ENCODE data around the gene GATAD2B. TPM values are rescaled to one million over a fixed set of nuclear protein-coding genes. Genes with fewer than 3 reads are reported as not detected.
A peak's percentile ranks its signal among the peaks of the same experiment; 100 is the strongest.

GATAD2B gene
- total and polyA plus RNA-seq, 10 donors = 3.7 to 68.1 (median 47.6) TPM

- Histone ChIP-seq H3K4me3 (peak overlapping the region; percentile 62 to 83 (median 69)), H3K27me3 (replicated peaks in 1 of 7) (no peaks in the 10 kb centered on the region), H3K9me3 (no peaks in the 10 kb centered on the region), H3K27ac (peak overlapping the region; percentile 95 to 98 (median 96)), H3K36me3 (peaks cover 0 to 9% (median 2%) of the 10 kb centered on the region in 6 donors), H3K4me1 (peaks cover 31 to 73% (median 50%) of the 10 kb centered on the region in 6 donors)
- DNase-seq = peak; percentile 86
- no peak for TF ChIP-seq POLR2A (IDR thresholded peaks at IDR 0.05)
- no peak for TF ChIP-seq CTCF (IDR thresholded peaks at IDR 0.05 in 8 of 11, conservative IDR thresholded peaks at IDR 0.05 in 3 of 11)
- no peak for TF ChIP-seq POLR2AphosphoS5 (IDR thresholded peaks at IDR 0.05)
- WGBS, 5 donors = 0 to 4% (median 2%) methylated on average over 8 of the region's 8 CpGs
- intact Hi-C loops (cut with DNase I; ENCODE audit: low total_unique reads) = no loop called here
Observed at GRCh38 chr1:153968000-153968363, 45.2 kb upstream of the GATAD2B start.

GRCh38 chr1:153967107-153967999 is 44.6 kb upstream of the GATAD2B start, which contains the start of gene CREB3L4:
CREB3L4 (plus strand) TSS chr1:153967902; CDS start chr1:153968526, 624 bp downstream.
- TF ChIP-seq CTCF (IDR thresholded peaks at IDR 0.05 in 8 of 11, conservative IDR thresholded peaks at IDR 0.05 in 3 of 11) = peak in 9 of 11 experiments; percentile 12 to 58 (median 45)
- TF ChIP-seq POLR2A (IDR thresholded peaks at IDR 0.05) = peak in 2 of 3 donors; percentile 9 to 79
- peak; percentile 91 to 97 (median 95) for TF ChIP-seq POLR2AphosphoS5 (IDR thresholded peaks at IDR 0.05)
- peak; percentile 96 for DNase-seq
- H3K36me3 ChIP-seq = peaks cover 0 to 3% (median 0%) of the 10 kb centered on the region in 6 donors
- H3K27ac ChIP-seq = peak within 1 kb of the TSS; percentile 95 to 98 (median 96)
- no peaks in the 10 kb centered on the region for H3K27me3 ChIP-seq (replicated peaks in 1 of 7)
- no peaks in the 10 kb centered on the region for H3K9me3 ChIP-seq
- intact Hi-C loops (cut with DNase I; ENCODE audit: low total_unique reads) = no loop called here
- peak within 1 kb of the TSS; percentile 62 to 83 (median 69) for H3K4me3 ChIP-seq
- peaks cover 36 to 74% (median 57%) of the 10 kb centered on the region in 6 donors for H3K4me1 ChIP-seq
- WGBS, 5 donors = 0 to 1% (median 0%) methylated on average over 40 to 60 of the region's 60 CpGs

- intact Hi-C loops (cut with DNase I; ENCODE audit: low total_unique reads) = no loop called here
- Histone ChIP-seq H3K27me3 (replicated peaks in 1 of 7) (no peaks in the 10 kb centered on the region), H3K36me3 (peaks cover 0 to 32% (median 17%) of the 10 kb centered on the region in 6 donors), H3K4me3 (peak overlapping the region; percentile 65 to 86 (median 76)), H3K27ac (peak overlapping the region; percentile 94 to 99 (median 97)), H3K9me3 (no peaks in the 10 kb centered on the region), H3K4me1 (peaks cover 43 to 90% (median 80%) of the 10 kb centered on the region in 6 donors)
- WGBS, 5 donors = 2 to 4% (median 2%) methylated on average over 22 of the region's 22 CpGs
- TF ChIP-seq CTCF (IDR thresholded peaks at IDR 0.05 in 8 of 11, conservative IDR thresholded peaks at IDR 0.05 in 3 of 11) = no peak
- no peak for TF ChIP-seq POLR2AphosphoS5 (IDR thresholded peaks at IDR 0.05)
- TF ChIP-seq POLR2A (IDR thresholded peaks at IDR 0.05) = no peak
- peak; percentile 82 for DNase-seq
Observed at GRCh38 chr1:153963850-153964331, 41.1 kb upstream of the GATAD2B start.
